GM18858 (cell line): Measurements from ENCODE around the gene DHRSX.

Experiments
- ATAC-seq: cut with Tn5 transposase; IDR thresholded peaks from one replicate; pipeline ENCODE4 v1.9.1; 2021; ENCODE audit not compliant: unreplicated experiment

DHRSX gene

DNA sequence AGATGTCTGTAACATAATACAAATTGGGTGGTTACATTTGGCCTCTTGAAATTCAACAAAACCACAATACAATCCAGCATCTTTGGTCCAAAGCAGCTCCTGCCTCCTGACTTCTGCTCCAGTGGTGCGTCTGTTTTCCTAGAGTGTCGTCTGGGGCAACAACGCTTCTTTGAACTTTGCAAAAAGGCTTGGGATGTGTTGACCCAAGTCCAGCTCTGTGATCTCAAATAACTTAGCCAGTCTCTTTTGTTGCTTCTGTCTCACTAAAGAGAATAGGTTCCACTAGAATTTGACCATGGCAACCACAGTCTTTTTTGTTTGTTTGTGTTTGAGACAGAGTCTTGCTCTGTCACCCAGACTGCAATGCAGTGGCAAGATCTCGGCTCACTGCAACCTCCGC is 324.0 kb downstream of the DHRSX start:
- ATAC-seq = no peak

DNA sequence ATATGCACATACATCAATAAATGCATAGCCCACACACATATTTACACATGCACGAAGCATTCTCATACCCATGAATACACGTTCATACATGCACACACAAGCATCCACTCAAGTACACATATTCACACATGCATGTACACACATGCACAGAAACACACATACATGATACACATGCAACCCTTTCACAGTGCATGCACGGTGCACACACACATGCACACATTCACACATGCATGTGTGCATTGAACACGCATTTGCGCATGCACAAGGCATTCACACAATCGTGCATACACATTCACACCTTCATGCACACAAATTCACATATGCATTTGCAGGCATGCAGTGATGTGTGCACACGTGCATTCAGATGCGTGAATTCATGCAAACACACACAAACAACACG is 324.5 kb downstream of the DHRSX start:
- ATAC-seq = no peak

DNA sequence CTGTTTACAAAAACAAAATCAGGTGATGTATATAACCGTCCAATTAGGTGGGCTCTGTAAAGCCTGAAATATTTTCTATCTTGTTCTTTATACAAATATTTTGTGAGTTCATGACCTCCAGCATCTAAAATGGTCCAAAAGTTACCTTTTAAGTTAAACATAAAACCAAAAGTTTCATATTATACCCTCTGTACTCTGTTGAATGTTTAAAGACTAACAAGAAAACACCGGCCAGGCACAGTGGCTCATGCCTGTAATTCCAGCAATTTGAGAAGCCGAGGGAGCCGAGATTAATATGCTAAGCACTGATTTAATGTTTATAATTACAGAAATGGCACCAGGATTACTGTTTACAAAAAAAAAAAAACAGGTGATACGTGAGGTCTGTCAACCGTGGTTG is 328.4 kb downstream of the DHRSX start:
- ATAC-seq = no peak
